Measurements from ENCODE around the gene TRABD2B. TPM values are rescaled to one million over a fixed set of nuclear protein-coding genes. Genes with fewer than 3 reads are reported as not detected.

The TRABD2B gene
- total RNA-seq, 3 donors from 2014 or later: not detected

GRCh38 chr1:47914952-47915676 is 82.1 kb downstream of the TRABD2B start:
- Mint-ChIP-seq H3K36me3 (ENCODE audit: insufficient read depth) (no peaks in the 10 kb centered on the region), H3K27me3 (ENCODE audit: low read depth) (peaks cover 10% of the 10 kb centered on the region), H3K9me3 (no peaks in the 10 kb centered on the region), H3K4me1 (ENCODE audit: low read depth) (no peaks in the 10 kb centered on the region), H3K4me3 (no peak overlapping the region)
- ATAC-seq (no peak), DNase-seq (no peak)

GRCh38 chr1:47914218-47914938 is 82.8 kb downstream of the TRABD2B start:
- no peaks in the 10 kb centered on the region for H3K9me3 Mint-ChIP-seq
- no peaks in the 10 kb centered on the region for H3K36me3 Mint-ChIP-seq (ENCODE audit: insufficient read depth)
- H3K27me3 Mint-ChIP-seq (ENCODE audit: low read depth): peaks cover 14% of the 10 kb centered on the region
- no peak overlapping the region for H3K4me3 Mint-ChIP-seq
- no peaks in the 10 kb centered on the region for H3K4me1 Mint-ChIP-seq (ENCODE audit: low read depth)
- no peak for ATAC-seq
- DNase-seq: no peak

GRCh38 chr1:47913225-47913823 is 83.9 kb downstream of the TRABD2B start:
- H3K36me3 Mint-ChIP-seq (ENCODE audit: insufficient read depth): no peaks in the 10 kb centered on the region
- ATAC-seq: no peak
- H3K9me3 Mint-ChIP-seq: no peaks in the 10 kb centered on the region
- no peaks in the 10 kb centered on the region for H3K4me1 Mint-ChIP-seq (ENCODE audit: low read depth)
- no peak for DNase-seq
- peaks cover 18% of the 10 kb centered on the region for H3K27me3 Mint-ChIP-seq (ENCODE audit: low read depth)
- no peak overlapping the region for H3K4me3 Mint-ChIP-seq

GRCh38 chr1:47912756-47913155 is 84.4 kb downstream of the TRABD2B start:
- ATAC-seq: no peak
- peaks cover 18% of the 10 kb centered on the region for H3K27me3 Mint-ChIP-seq (ENCODE audit: low read depth)
- H3K4me1 Mint-ChIP-seq (ENCODE audit: low read depth): no peaks in the 10 kb centered on the region
- no peak overlapping the region for H3K4me3 Mint-ChIP-seq
- no peaks in the 10 kb centered on the region for H3K36me3 Mint-ChIP-seq (ENCODE audit: insufficient read depth)
- DNase-seq: no peak
- H3K9me3 Mint-ChIP-seq: no peaks in the 10 kb centered on the region

GRCh38 chr1:47911892-47912291 is 85.3 kb downstream of the TRABD2B start:
- H3K4me1 Mint-ChIP-seq (ENCODE audit: low read depth): no peaks in the 10 kb centered on the region
- DNase-seq (no peak), ATAC-seq (no peak)
- H3K4me3 Mint-ChIP-seq: no peak overlapping the region
- no peaks in the 10 kb centered on the region for H3K9me3 Mint-ChIP-seq
- H3K36me3 Mint-ChIP-seq (ENCODE audit: insufficient read depth): no peaks in the 10 kb centered on the region
- peaks cover 18% of the 10 kb centered on the region for H3K27me3 Mint-ChIP-seq (ENCODE audit: low read depth)

GRCh38 chr1:47911424-47911823 is 85.8 kb downstream of the TRABD2B start:
- H3K9me3 Mint-ChIP-seq: no peaks in the 10 kb centered on the region
- DNase-seq (no peak), ATAC-seq (no peak)
- H3K4me3 Mint-ChIP-seq: no peak overlapping the region
- H3K27me3 Mint-ChIP-seq (ENCODE audit: low read depth): peaks cover 18% of the 10 kb centered on the region
- H3K4me1 Mint-ChIP-seq (ENCODE audit: low read depth): no peaks in the 10 kb centered on the region
- no peaks in the 10 kb centered on the region for H3K36me3 Mint-ChIP-seq (ENCODE audit: insufficient read depth)

- H3K27me3 Mint-ChIP-seq (ENCODE audit: low read depth): peaks cover 16% of the 10 kb centered on the region
- DNase-seq: no peak
- no peaks in the 10 kb centered on the region for H3K36me3 Mint-ChIP-seq (ENCODE audit: insufficient read depth)
- H3K4me1 Mint-ChIP-seq (ENCODE audit: low read depth): no peaks in the 10 kb centered on the region
- H3K4me3 Mint-ChIP-seq: no peak overlapping the region
- no peak for ATAC-seq
- H3K9me3 Mint-ChIP-seq: no peaks in the 10 kb centered on the region
Observed at GRCh38 chr1:47908258-47908657, 88.9 kb downstream of the TRABD2B start.

- no peaks in the 10 kb centered on the region for H3K9me3 Mint-ChIP-seq
- no peak for DNase-seq
- H3K4me3 Mint-ChIP-seq: no peak overlapping the region
- peaks cover 11% of the 10 kb centered on the region for H3K27me3 Mint-ChIP-seq (ENCODE audit: low read depth)
- H3K4me1 Mint-ChIP-seq (ENCODE audit: low read depth): no peaks in the 10 kb centered on the region
- no peaks in the 10 kb centered on the region for H3K36me3 Mint-ChIP-seq (ENCODE audit: insufficient read depth)
- ATAC-seq: no peak
Observed at GRCh38 chr1:47907177-47907528, 90.0 kb downstream of the TRABD2B start.

- no peak for DNase-seq
- Mint-ChIP-seq H3K36me3 (ENCODE audit: insufficient read depth) (no peaks in the 10 kb centered on the region), H3K4me3 (no peak overlapping the region), H3K27me3 (ENCODE audit: low read depth) (peaks cover 11% of the 10 kb centered on the region), H3K9me3 (no peaks in the 10 kb centered on the region), H3K4me1 (ENCODE audit: low read depth) (no peaks in the 10 kb centered on the region)
- no peak for ATAC-seq
Observed at GRCh38 chr1:47906527-47907176, 90.5 kb downstream of the TRABD2B start.

GRCh38 chr1:47906009-47906432 is 91.2 kb downstream of the TRABD2B start:
- H3K4me1 Mint-ChIP-seq (ENCODE audit: low read depth): no peaks in the 10 kb centered on the region
- no peak overlapping the region for H3K4me3 Mint-ChIP-seq
- peaks cover 11% of the 10 kb centered on the region for H3K27me3 Mint-ChIP-seq (ENCODE audit: low read depth)
- DNase-seq (no peak), ATAC-seq (no peak)
- no peaks in the 10 kb centered on the region for H3K36me3 Mint-ChIP-seq (ENCODE audit: insufficient read depth)
- no peaks in the 10 kb centered on the region for H3K9me3 Mint-ChIP-seq

GRCh38 chr1:47903723-47904122 is 93.5 kb downstream of the TRABD2B start:
- ATAC-seq (no peak), DNase-seq (no peak)
- Mint-ChIP-seq H3K4me1 (ENCODE audit: low read depth) (no peaks in the 10 kb centered on the region), H3K4me3 (no peak overlapping the region), H3K27me3 (ENCODE audit: low read depth) (peaks cover 2% of the 10 kb centered on the region), H3K9me3 (no peaks in the 10 kb centered on the region), H3K36me3 (ENCODE audit: insufficient read depth) (no peaks in the 10 kb centered on the region)

GRCh38 chr1:47901001-47901575 is 96.1 kb downstream of the TRABD2B start:
- Mint-ChIP-seq H3K9me3 (no peaks in the 10 kb centered on the region), H3K4me3 (no peak overlapping the region), H3K36me3 (ENCODE audit: insufficient read depth) (no peaks in the 10 kb centered on the region), H3K4me1 (ENCODE audit: low read depth) (no peaks in the 10 kb centered on the region), H3K27me3 (ENCODE audit: low read depth) (no peaks in the 10 kb centered on the region)
- DNase-seq: no peak
- no peak for ATAC-seq

GRCh38 chr1:47898133-47898845 is 98.9 kb downstream of the TRABD2B start:
- H3K4me3 Mint-ChIP-seq: no peak overlapping the region
- no peaks in the 10 kb centered on the region for H3K36me3 Mint-ChIP-seq (ENCODE audit: insufficient read depth)
- ATAC-seq (no peak), DNase-seq (no peak)
- no peaks in the 10 kb centered on the region for H3K4me1 Mint-ChIP-seq (ENCODE audit: low read depth)
- H3K9me3 Mint-ChIP-seq: no peaks in the 10 kb centered on the region
- peaks cover 2% of the 10 kb centered on the region for H3K27me3 Mint-ChIP-seq (ENCODE audit: low read depth)
